ENCODE results near the gene BCL2L11. TPM values are rescaled to one million over a fixed set of nuclear protein-coding genes. Genes with fewer than 3 reads are reported as not detected.

Gene BCL2L11
- total and polyA plus RNA-seq, 9 of the 15 experiments (the other 6 are each of a cell fraction or from before 2014, with no cell fraction given), result 2.2 to 18.8 (median 5.0) TPM

- TF ChIP-seq MLLT1 (IDR thresholded peaks at IDR 0.05), result no peak
Observed at GRCh38 chr2:111154758-111155157, 34.0 kb downstream of the BCL2L11 start (continued).

- in situ Hi-C loops (cut with MboI) (no loop called here), intact Hi-C loops (cut with micrococcal nuclease) (no loop called here)
- Histone ChIP-seq H3K4me1 (replicated peaks in 1 of 2; ENCODE audit: control insufficient read depth in 2 of 2, insufficient read depth in 2 of 2, low read length in 2 of 2) (no peaks in the 10 kb centered on the region), H3K9me3 (replicated peaks; ENCODE audit: control insufficient read depth, insufficient read depth, low read depth, low read length) (no peaks in the 10 kb centered on the region), H3K36me3 (ENCODE audit: control insufficient read depth, insufficient read depth, low read length) (peaks cover 80% of the 10 kb centered on the region; the same call in 2 of the 3 replicates), H3K9ac (ENCODE audit: insufficient read depth in 1 of 2, low read depth in 2 of 2, low read length in 2 of 2) (no peak overlapping the region), H2AFZ (ENCODE audit: low read depth, low read length) (no peak overlapping the region), H3K27me3 (ENCODE audit: control insufficient read depth in 2 of 2, insufficient read depth in 2 of 2, low read length in 2 of 2) (no peaks in the 10 kb centered on the region), H3K4me3 (no peak overlapping the region), H3K79me2 (ENCODE audit: control insufficient read depth, insufficient read depth, low read length) (no peaks in the 10 kb centered on the region), H3K4me2 (ENCODE audit: insufficient read depth, low read length) (no peak overlapping the region), H4K20me1 (replicated peaks; ENCODE audit: control insufficient read depth, insufficient read depth, low read length) (peaks cover 17% of the 10 kb centered on the region), H3K9me1 (ENCODE audit: control insufficient read depth, insufficient read depth, low read length) (no peaks in the 10 kb centered on the region), H3K27ac (ENCODE audit: extremely low read depth, low read depth, low read length) (no peak overlapping the region)
- DNase-seq (ENCODE audit: extremely low read depth in 1 of 4, low spot score in 3 of 4), result no peak
- FAIRE-seq, result no peak
- no peak for ATAC-seq
- 50% methylated on average over 1 of the region's 1 CpG for WGBS (ENCODE audit: insufficient coverage, low coverage, missing lambda C conversion rate)
- POLR2A ChIA-PET, result interaction anchor here (4.4 kb wide), 1 partner anchor 13 kb away, joined by 23 read pairs; no protein-coding TSS in a partner anchor
- TF ChIP-seq JUNB (CRISPR knock-in tag; conservative IDR thresholded peaks at IDR 0.05), result no peak
- TF ChIP-seq, protein P1, sequence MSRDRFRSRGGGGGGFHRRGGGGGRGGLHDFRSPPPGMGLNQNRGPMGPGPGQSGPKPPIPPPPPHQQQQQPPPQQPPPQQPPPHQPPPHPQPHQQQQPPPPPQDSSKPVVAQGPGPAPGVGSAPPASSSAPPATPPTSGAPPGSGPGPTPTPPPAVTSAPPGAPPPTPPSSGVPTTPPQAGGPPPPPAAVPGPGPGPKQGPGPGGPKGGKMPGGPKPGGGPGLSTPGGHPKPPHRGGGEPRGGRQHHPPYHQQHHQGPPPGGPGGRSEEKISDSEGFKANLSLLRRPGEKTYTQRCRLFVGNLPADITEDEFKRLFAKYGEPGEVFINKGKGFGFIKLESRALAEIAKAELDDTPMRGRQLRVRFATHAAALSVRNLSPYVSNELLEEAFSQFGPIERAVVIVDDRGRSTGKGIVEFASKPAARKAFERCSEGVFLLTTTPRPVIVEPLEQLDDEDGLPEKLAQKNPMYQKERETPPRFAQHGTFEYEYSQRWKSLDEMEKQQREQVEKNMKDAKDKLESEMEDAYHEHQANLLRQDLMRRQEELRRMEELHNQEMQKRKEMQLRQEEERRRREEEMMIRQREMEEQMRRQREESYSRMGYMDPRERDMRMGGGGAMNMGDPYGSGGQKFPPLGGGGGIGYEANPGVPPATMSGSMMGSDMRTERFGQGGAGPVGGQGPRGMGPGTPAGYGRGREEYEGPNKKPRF (IDR thresholded peaks at IDR 0.05; ENCODE audit: low read depth, low read length), result no peak
- no TSS peak for BruUV-seq (replicated peaks)
- CTCF ChIA-PET (ENCODE audit: low intra/inter-chr PET ratio), result no interaction called here
Observed at GRCh38 chr2:111155610-111156009, 34.9 kb downstream of the BCL2L11 start.
